ENCODE measurements around the gene OR2T11.

The OR2T11 gene

DNA sequence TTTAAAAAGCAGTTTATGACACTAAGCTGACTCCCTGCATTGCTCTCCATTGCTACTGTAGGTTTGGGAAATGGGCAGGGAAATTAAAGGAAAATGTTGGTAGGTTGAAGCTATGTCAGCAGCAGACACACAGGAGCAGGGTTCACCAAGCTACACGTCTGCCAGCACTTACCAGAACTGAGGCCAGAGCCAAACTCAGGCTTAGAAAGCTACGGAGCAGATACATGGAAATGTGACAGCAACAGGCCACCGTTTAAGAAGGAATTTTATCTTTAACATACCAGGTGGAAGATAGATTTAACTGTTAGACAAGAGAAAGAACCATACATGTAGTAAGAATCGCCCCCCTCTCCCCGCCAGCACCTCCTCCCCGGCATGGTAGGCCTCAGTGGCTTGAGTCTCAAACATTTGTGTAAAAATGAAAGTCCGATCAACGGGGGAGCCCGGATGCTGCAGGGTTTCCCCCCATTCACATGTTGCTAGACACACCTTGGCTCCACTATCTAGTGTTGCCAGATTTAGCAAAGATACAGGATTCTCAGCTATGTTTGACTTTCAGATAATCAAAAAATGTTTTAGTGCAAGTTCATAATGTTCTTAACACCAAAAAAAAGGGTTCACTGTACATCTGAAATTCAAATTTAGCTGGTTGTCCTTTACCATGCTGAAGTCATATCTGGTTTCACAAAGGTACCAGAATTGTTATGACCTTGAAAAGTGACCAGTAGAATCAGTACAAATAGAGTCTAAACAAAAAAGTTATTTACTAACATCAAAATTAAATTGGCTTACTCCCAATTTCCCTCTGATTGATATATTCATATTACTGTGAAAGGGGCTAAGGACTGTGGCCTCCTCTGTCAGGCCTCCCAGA lies 6.7 kb downstream of the OR2T11 start:
- Histone ChIP-seq H2AK5ac (ENCODE audit: low read length) (no peak overlapping the region), H3K79me2 (ENCODE audit: control insufficient read depth, insufficient read depth, low read length) (no peaks in the 10 kb centered on the region), H2BK15ac (replicated peaks; ENCODE audit: low read depth) (no peak overlapping the region), H2BK5ac (ENCODE audit: low read length) (no peak overlapping the region), H3K9ac (ENCODE audit: low read length) (no peak overlapping the region), H3K4me3 (ENCODE audit: low read length) (no peak overlapping the region), H3K23ac (ENCODE audit: low read length) (no peak overlapping the region), H3K4ac (ENCODE audit: low read depth, low read length) (no peak overlapping the region), H3K56ac (ENCODE audit: low read length) (no peak overlapping the region), H4K5ac (ENCODE audit: low read length) (no peak overlapping the region), H3K18ac (ENCODE audit: low read length) (no peak overlapping the region), H3K4me1 (ENCODE audit: control insufficient read depth, low read depth, low read length) (no peaks in the 10 kb centered on the region), H3K4me2 (ENCODE audit: low read length) (no peak overlapping the region), H3K36me3 (ENCODE audit: control insufficient read depth, insufficient read depth, low read length) (no peaks in the 10 kb centered on the region), H3K27ac (ENCODE audit: low read depth, low read length) (no peak overlapping the region), H3K79me1 (ENCODE audit: low read length) (no peaks in the 10 kb centered on the region), H2BK120ac (ENCODE audit: low read depth, low read length) (no peak overlapping the region), H4K8ac (ENCODE audit: low read depth, low read length) (no peak overlapping the region), H3K27me3 (ENCODE audit: insufficient read depth, low read length, poor library complexity) (no peaks in the 10 kb centered on the region)
- no peak for DNase-seq
- no CpG with 5 or more reads among the region's 9 CpGs for WGBS (ENCODE audit: extremely low coverage, insufficient coverage, low lambda C conversion rate)

- no peak overlapping the region for H4K5ac ChIP-seq (ENCODE audit: low read length)
- no peak overlapping the region for H3K56ac ChIP-seq (ENCODE audit: low read length)
- no peak overlapping the region for H3K4me2 ChIP-seq (ENCODE audit: low read length)
- no peaks in the 10 kb centered on the region for H3K79me2 ChIP-seq (ENCODE audit: control insufficient read depth, insufficient read depth, low read length)
- no peak overlapping the region for H2BK15ac ChIP-seq (replicated peaks; ENCODE audit: low read depth)
- no peak overlapping the region for H3K23ac ChIP-seq (ENCODE audit: low read length)
- H3K27ac ChIP-seq (ENCODE audit: low read depth, low read length) = no peak overlapping the region
- H2BK5ac ChIP-seq (ENCODE audit: low read length) = no peak overlapping the region
- H2BK120ac ChIP-seq (ENCODE audit: low read depth, low read length) = no peak overlapping the region
- peak overlapping the region; percentile 12 for H3K4me3 ChIP-seq (ENCODE audit: low read length)
- no peak overlapping the region for H4K8ac ChIP-seq (ENCODE audit: low read depth, low read length)
- H3K79me1 ChIP-seq (ENCODE audit: low read length) = no peaks in the 10 kb centered on the region
- H2AK5ac ChIP-seq (ENCODE audit: low read length) = no peak overlapping the region
- H3K18ac ChIP-seq (ENCODE audit: low read length) = no peak overlapping the region
- no peak overlapping the region for H3K9ac ChIP-seq (ENCODE audit: low read length)
- DNase-seq = no peak
- no peaks in the 10 kb centered on the region for H3K4me1 ChIP-seq (ENCODE audit: control insufficient read depth, low read depth, low read length)
- H3K36me3 ChIP-seq (ENCODE audit: control insufficient read depth, insufficient read depth, low read length) = no peaks in the 10 kb centered on the region
- no CpG with 5 or more reads among the region's 5 CpGs for WGBS (ENCODE audit: extremely low coverage, insufficient coverage, low lambda C conversion rate)
- no peaks in the 10 kb centered on the region for H3K27me3 ChIP-seq (ENCODE audit: insufficient read depth, low read length, poor library complexity)
- H3K4ac ChIP-seq (ENCODE audit: low read depth, low read length) = no peak overlapping the region
These were observed 8.9 kb downstream of the OR2T11 start for GRCh38 chr1:248625971-248626370.

DNA sequence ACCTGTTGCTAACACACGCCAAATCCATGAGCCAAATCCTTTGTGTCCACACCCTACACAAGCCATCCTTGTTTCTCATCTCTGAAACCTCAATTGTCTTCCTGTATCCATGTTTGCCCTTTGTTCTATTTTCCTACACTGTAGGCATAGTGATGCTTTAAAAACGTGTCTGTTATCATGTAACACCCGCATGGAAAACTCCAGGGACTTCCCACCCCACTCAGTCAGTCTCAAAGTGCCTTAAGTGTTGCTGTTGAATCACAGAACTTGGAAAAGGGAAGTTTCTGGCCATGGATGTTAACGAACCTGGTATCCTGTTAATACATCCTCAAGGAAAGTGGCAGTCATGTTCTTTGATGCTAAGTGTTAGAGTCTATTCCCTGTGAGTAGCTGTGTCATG lies 9.7 kb downstream of the OR2T11 start:
- H3K36me3 ChIP-seq (ENCODE audit: control insufficient read depth, insufficient read depth, low read length) = no peaks in the 10 kb centered on the region
- H3K56ac ChIP-seq (ENCODE audit: low read length) = no peak overlapping the region
- H3K18ac ChIP-seq (ENCODE audit: low read length) = no peak overlapping the region
- H3K4ac ChIP-seq (ENCODE audit: low read depth, low read length) = no peak overlapping the region
- DNase-seq = no peak
- no peak overlapping the region for H3K27ac ChIP-seq (ENCODE audit: low read depth, low read length)
- no peak overlapping the region for H4K8ac ChIP-seq (ENCODE audit: low read depth, low read length)
- no peak overlapping the region for H3K4me2 ChIP-seq (ENCODE audit: low read length)
- no peak overlapping the region for H2BK120ac ChIP-seq (ENCODE audit: low read depth, low read length)
- WGBS (ENCODE audit: extremely low coverage, insufficient coverage, low lambda C conversion rate) = no CpG with 5 or more reads among the region's 4 CpGs
- H3K79me1 ChIP-seq (ENCODE audit: low read length) = no peaks in the 10 kb centered on the region
- no peak overlapping the region for H3K23ac ChIP-seq (ENCODE audit: low read length)
- H4K5ac ChIP-seq (ENCODE audit: low read length) = no peak overlapping the region
- no peak overlapping the region for H2BK5ac ChIP-seq (ENCODE audit: low read length)
- H3K9ac ChIP-seq (ENCODE audit: low read length) = no peak overlapping the region
- H3K79me2 ChIP-seq (ENCODE audit: control insufficient read depth, insufficient read depth, low read length) = no peaks in the 10 kb centered on the region
- no peaks in the 10 kb centered on the region for H3K27me3 ChIP-seq (ENCODE audit: insufficient read depth, low read length, poor library complexity)
- H3K4me3 ChIP-seq (ENCODE audit: low read length) = no peak overlapping the region
- H2AK5ac ChIP-seq (ENCODE audit: low read length) = no peak overlapping the region
- no peak overlapping the region for H2BK15ac ChIP-seq (replicated peaks; ENCODE audit: low read depth)
- no peaks in the 10 kb centered on the region for H3K4me1 ChIP-seq (ENCODE audit: control insufficient read depth, low read depth, low read length)

DNA sequence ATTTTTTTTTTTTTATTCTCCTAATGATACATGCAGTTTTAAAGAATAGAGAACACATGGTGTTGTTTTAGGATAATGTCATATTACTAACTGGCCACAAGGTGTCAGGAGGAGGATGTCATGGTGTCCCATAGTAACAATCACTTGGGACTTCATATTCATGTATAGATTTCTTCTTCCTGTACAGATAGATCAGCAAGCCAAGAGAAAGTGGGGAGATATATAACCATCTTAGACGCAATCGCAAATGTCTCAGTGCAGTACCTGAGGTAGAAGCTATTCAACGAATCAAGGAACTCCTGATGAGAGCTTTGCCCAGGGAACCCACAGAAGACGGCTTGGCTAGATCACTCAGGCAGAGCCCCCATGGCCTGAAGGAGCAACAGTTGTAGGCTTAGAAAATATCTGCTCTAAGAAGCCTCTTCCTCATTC lies 12.3 kb downstream of the OR2T11 start:
- H3K56ac ChIP-seq (ENCODE audit: low read length) = no peak overlapping the region
- no peak overlapping the region for H3K18ac ChIP-seq (ENCODE audit: low read length)
- no peak overlapping the region for H4K5ac ChIP-seq (ENCODE audit: low read length)
- no peak overlapping the region for H4K8ac ChIP-seq (ENCODE audit: low read depth, low read length)
- WGBS (ENCODE audit: extremely low coverage, insufficient coverage, low lambda C conversion rate) = no CpG with 5 or more reads among the region's 4 CpGs
- H3K4me2 ChIP-seq (ENCODE audit: low read length) = no peak overlapping the region
- H3K23ac ChIP-seq (ENCODE audit: low read length) = no peak overlapping the region
- no peak overlapping the region for H2BK120ac ChIP-seq (ENCODE audit: low read depth, low read length)
- peak; percentile 3 for DNase-seq
- H3K36me3 ChIP-seq (ENCODE audit: control insufficient read depth, insufficient read depth, low read length) = no peaks in the 10 kb centered on the region
- H2AK5ac ChIP-seq (ENCODE audit: low read length) = no peak overlapping the region
- no peaks in the 10 kb centered on the region for H3K4me1 ChIP-seq (ENCODE audit: control insufficient read depth, low read depth, low read length)
- H3K79me1 ChIP-seq (ENCODE audit: low read length) = no peaks in the 10 kb centered on the region
- no peak overlapping the region for H3K4ac ChIP-seq (ENCODE audit: low read depth, low read length)
- H3K4me3 ChIP-seq (ENCODE audit: low read length) = no peak overlapping the region
- H2BK5ac ChIP-seq (ENCODE audit: low read length) = no peak overlapping the region
- H3K9ac ChIP-seq (ENCODE audit: low read length) = no peak overlapping the region
- no peaks in the 10 kb centered on the region for H3K79me2 ChIP-seq (ENCODE audit: control insufficient read depth, insufficient read depth, low read length)
- H2BK15ac ChIP-seq (replicated peaks; ENCODE audit: low read depth) = no peak overlapping the region
- H3K27ac ChIP-seq (ENCODE audit: low read depth, low read length) = no peak overlapping the region
- no peaks in the 10 kb centered on the region for H3K27me3 ChIP-seq (ENCODE audit: insufficient read depth, low read length, poor library complexity)

DNA sequence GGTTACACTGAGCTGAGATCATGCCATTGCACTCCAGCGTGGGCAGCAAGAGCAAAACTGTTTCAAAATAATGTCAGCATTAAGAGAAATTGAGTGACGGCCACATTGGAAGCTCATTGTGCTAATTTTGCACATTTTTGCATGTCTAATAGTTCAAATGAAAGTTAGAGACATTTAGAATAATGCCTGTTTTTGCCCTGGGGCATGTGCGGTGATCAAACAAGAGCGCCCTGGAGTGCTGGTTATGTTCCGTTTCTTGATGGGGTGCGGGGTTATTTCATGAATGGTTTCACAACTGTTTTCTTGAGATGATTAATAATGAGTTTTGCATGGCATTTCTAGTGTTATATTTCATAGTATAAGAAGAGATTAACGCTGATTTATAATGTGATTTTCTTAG lies 13.1 kb downstream of the OR2T11 start:
- Histone ChIP-seq H3K4me1 (ENCODE audit: control insufficient read depth, low read depth, low read length) (no peaks in the 10 kb centered on the region), H2BK120ac (ENCODE audit: low read depth, low read length) (no peak overlapping the region), H3K36me3 (ENCODE audit: control insufficient read depth, insufficient read depth, low read length) (no peaks in the 10 kb centered on the region), H4K5ac (ENCODE audit: low read length) (no peak overlapping the region), H3K4ac (ENCODE audit: low read depth, low read length) (no peak overlapping the region), H3K79me2 (ENCODE audit: control insufficient read depth, insufficient read depth, low read length) (no peaks in the 10 kb centered on the region), H3K4me2 (ENCODE audit: low read length) (no peak overlapping the region), H3K56ac (ENCODE audit: low read length) (no peak overlapping the region), H2AK5ac (ENCODE audit: low read length) (no peak overlapping the region), H2BK15ac (replicated peaks; ENCODE audit: low read depth) (no peak overlapping the region), H3K9ac (ENCODE audit: low read length) (no peak overlapping the region), H2BK5ac (ENCODE audit: low read length) (no peak overlapping the region), H3K23ac (ENCODE audit: low read length) (no peak overlapping the region), H3K18ac (ENCODE audit: low read length) (no peak overlapping the region), H4K8ac (ENCODE audit: low read depth, low read length) (no peak overlapping the region), H3K4me3 (ENCODE audit: low read length) (no peak overlapping the region), H3K79me1 (ENCODE audit: low read length) (no peaks in the 10 kb centered on the region), H3K27me3 (ENCODE audit: insufficient read depth, low read length, poor library complexity) (no peaks in the 10 kb centered on the region), H3K27ac (ENCODE audit: low read depth, low read length) (no peak overlapping the region)
- WGBS (ENCODE audit: extremely low coverage, insufficient coverage, low lambda C conversion rate) = no CpG with 5 or more reads among the region's 7 CpGs
- no peak for DNase-seq

GRCh38 chr1:248618878-248619277 lies 16.0 kb downstream of the OR2T11 start:
- no peaks in the 10 kb centered on the region for H3K36me3 ChIP-seq (ENCODE audit: control insufficient read depth, insufficient read depth, low read length)
- H3K4ac ChIP-seq (ENCODE audit: low read depth, low read length) = no peak overlapping the region
- H3K79me2 ChIP-seq (ENCODE audit: control insufficient read depth, insufficient read depth, low read length) = no peaks in the 10 kb centered on the region
- no peaks in the 10 kb centered on the region for H3K79me1 ChIP-seq (ENCODE audit: low read length)
- no peak overlapping the region for H4K5ac ChIP-seq (ENCODE audit: low read length)
- H3K27ac ChIP-seq (ENCODE audit: low read depth, low read length) = no peak overlapping the region
- no peak overlapping the region for H3K56ac ChIP-seq (ENCODE audit: low read length)
- H2AK5ac ChIP-seq (ENCODE audit: low read length) = no peak overlapping the region
- peak; percentile 0 for DNase-seq
- H2BK5ac ChIP-seq (ENCODE audit: low read length) = no peak overlapping the region
- H3K4me3 ChIP-seq (ENCODE audit: low read length) = no peak overlapping the region
- no peak overlapping the region for H3K4me2 ChIP-seq (ENCODE audit: low read length)
- no peak overlapping the region for H2BK15ac ChIP-seq (replicated peaks; ENCODE audit: low read depth)
- H3K9ac ChIP-seq (ENCODE audit: low read length) = no peak overlapping the region
- no peaks in the 10 kb centered on the region for H3K4me1 ChIP-seq (ENCODE audit: control insufficient read depth, low read depth, low read length)
- H2BK120ac ChIP-seq (ENCODE audit: low read depth, low read length) = no peak overlapping the region
- WGBS (ENCODE audit: extremely low coverage, insufficient coverage, low lambda C conversion rate) = no CpG with 5 or more reads among the region's 3 CpGs
- H3K27me3 ChIP-seq (ENCODE audit: insufficient read depth, low read length, poor library complexity) = no peaks in the 10 kb centered on the region
- no peak overlapping the region for H3K23ac ChIP-seq (ENCODE audit: low read length)
- no peak overlapping the region for H4K8ac ChIP-seq (ENCODE audit: low read depth, low read length)
- H3K18ac ChIP-seq (ENCODE audit: low read length) = no peak overlapping the region
